ENCODE data around the gene FAM47B. TPM values are rescaled to one million over a fixed set of nuclear protein-coding genes. Genes with fewer than 3 reads are reported as not detected.

Gene FAM47B
- polyA plus RNA-seq, 3 donors: not detected

- Histone ChIP-seq H4K20me1 (ENCODE audit: insufficient read depth, low read length) (no peaks in the 10 kb centered on the region), H3K4me3 (replicated peaks in 1 of 3; ENCODE audit: low read depth in 2 of 3, low read length in 3 of 3) (no peak overlapping the region), H3K27ac (ENCODE audit: low read depth in 1 of 2, low read length in 2 of 2) (no peak overlapping the region), H3K27me3 (ENCODE audit: control insufficient read depth in 2 of 2, insufficient read depth in 2 of 2, low read length in 2 of 2) (no peaks in the 10 kb centered on the region), H3K36me3 (replicated peaks in 1 of 2; ENCODE audit: control insufficient read depth in 1 of 2, insufficient read depth in 2 of 2, low read length in 2 of 2) (no peaks in the 10 kb centered on the region), H2AFZ (ENCODE audit: insufficient read depth, low read depth, low read length, poor library complexity, severe bottlenecking) (no peak overlapping the region), H3K4me1 (ENCODE audit: control insufficient read depth in 1 of 2, insufficient read depth in 2 of 2, low read length in 2 of 2) (no peaks in the 10 kb centered on the region), H3K79me2 (ENCODE audit: insufficient read depth, low read length) (no peaks in the 10 kb centered on the region), H3K9ac (ENCODE audit: insufficient read depth, low read length, poor library complexity, severe bottlenecking) (no peak overlapping the region), H3K9me3 (replicated peaks in 1 of 2; ENCODE audit: control insufficient read depth in 1 of 2, insufficient read depth in 1 of 2, low read length in 2 of 2) (no peaks in the 10 kb centered on the region), H3K4me2 (replicated peaks; ENCODE audit: extremely low read depth, low read length, poor library complexity, severe bottlenecking) (no peak overlapping the region)
- Mint-ChIP-seq H3K4me3 (no peak overlapping the region), H3K4me1 (no peaks in the 10 kb centered on the region), H3K27me3 (ENCODE audit: low read depth in 3 of 3) (peaks cover 0 to 2% (median 0%) of the 10 kb centered on the region in 3 donors), H3K27ac (no peak overlapping the region), H3K36me3 (no peaks in the 10 kb centered on the region), H3K9me3 (peaks cover 0 to 1% (median 0%) of the 10 kb centered on the region in 7 donors)
- TF ChIP-seq CTCF (IDR thresholded peaks at IDR 0.05): no peak
- intact Hi-C loops (cut with micrococcal nuclease): no loop called here
- 100% methylated on average over 1 of the region's 3 CpGs for WGBS (ENCODE audit: insufficient coverage)
- no peak for DNase-seq
These were observed 29.6 kb downstream of the FAM47B start for GRCh38 chrX:34972206-34972605.

- Mint-ChIP-seq H3K9me3 (peaks cover 0 to 6% (median 0%) of the 10 kb centered on the region in 7 donors), H3K27me3 (ENCODE audit: low read depth in 3 of 3) (peaks cover 0 to 6% (median 0%) of the 10 kb centered on the region in 3 donors), H3K4me1 (no peaks in the 10 kb centered on the region), H3K27ac (no peak overlapping the region), H3K36me3 (no peaks in the 10 kb centered on the region), H3K4me3 (no peak overlapping the region)
- Histone ChIP-seq H3K27ac (ENCODE audit: low read depth in 1 of 2, low read length in 2 of 2) (no peak overlapping the region), H3K4me2 (replicated peaks; ENCODE audit: extremely low read depth, low read length, poor library complexity, severe bottlenecking) (no peak overlapping the region), H3K36me3 (replicated peaks in 1 of 2; ENCODE audit: control insufficient read depth in 1 of 2, insufficient read depth in 2 of 2, low read length in 2 of 2) (no peaks in the 10 kb centered on the region), H2AFZ (ENCODE audit: insufficient read depth, low read depth, low read length, poor library complexity, severe bottlenecking) (no peak overlapping the region), H3K79me2 (ENCODE audit: insufficient read depth, low read length) (no peaks in the 10 kb centered on the region), H3K4me1 (ENCODE audit: control insufficient read depth in 1 of 2, insufficient read depth in 2 of 2, low read length in 2 of 2) (no peaks in the 10 kb centered on the region), H3K4me3 (replicated peaks in 1 of 3; ENCODE audit: low read depth in 2 of 3, low read length in 3 of 3) (no peak overlapping the region), H4K20me1 (ENCODE audit: insufficient read depth, low read length) (no peaks in the 10 kb centered on the region), H3K9ac (ENCODE audit: insufficient read depth, low read length, poor library complexity, severe bottlenecking) (no peak overlapping the region), H3K27me3 (ENCODE audit: control insufficient read depth in 2 of 2, insufficient read depth in 2 of 2, low read length in 2 of 2) (no peaks in the 10 kb centered on the region), H3K9me3 (replicated peaks in 1 of 2; ENCODE audit: control insufficient read depth in 1 of 2, insufficient read depth in 1 of 2, low read length in 2 of 2) (peaks cover 0 to 5% of the 10 kb centered on the region in 2 donors)
- DNase-seq: no peak
- WGBS (ENCODE audit: insufficient coverage): 96% methylated on average over 3 of the region's 3 CpGs
- intact Hi-C loops (cut with micrococcal nuclease): no loop called here
- no peak for TF ChIP-seq CTCF (IDR thresholded peaks at IDR 0.05)
These were observed 35.6 kb downstream of the FAM47B start for GRCh38 chrX:34978171-34978570.
